NCI-H1930 (cell line): ENCODE measurements around the gene MSTO1.
"Not testable (repeated sequence)": the region's sequence is repeated elsewhere in the genome, so short reads cannot be mapped to it uniquely, and the experiment has no call there.

ENCODE experiments used
- DNase-seq, 2 experiments: peaks; one replicate each; lab custom pipeline; 2025; lab: John Stamatoyannopoulos, UW

Gene MSTO1

GRCh38 chr1:155609515-155610256 is at the start of gene MSTO1:
TSS of gene MSTO1 (plus strand) at chr1:155610218. CDS start at chr1:155610249, 31 bp downstream.
- peak; percentile 93 for DNase-seq

GRCh38 chr1:155561779-155562580 is 48.0 kb upstream of the MSTO1 start:
- not testable (repeated sequence) for DNase-seq

- DNase-seq, result peak; percentile 85 to 92
Measured at GRCh38 chr1:155562581-155563376, 47.2 kb upstream of the MSTO1 start, which contains the start of gene ASH1L. TSS of gene ASH1L (minus strand) at chr1:155562803. CDS start at chr1:155521519, 41,284 bp downstream.

DNA sequence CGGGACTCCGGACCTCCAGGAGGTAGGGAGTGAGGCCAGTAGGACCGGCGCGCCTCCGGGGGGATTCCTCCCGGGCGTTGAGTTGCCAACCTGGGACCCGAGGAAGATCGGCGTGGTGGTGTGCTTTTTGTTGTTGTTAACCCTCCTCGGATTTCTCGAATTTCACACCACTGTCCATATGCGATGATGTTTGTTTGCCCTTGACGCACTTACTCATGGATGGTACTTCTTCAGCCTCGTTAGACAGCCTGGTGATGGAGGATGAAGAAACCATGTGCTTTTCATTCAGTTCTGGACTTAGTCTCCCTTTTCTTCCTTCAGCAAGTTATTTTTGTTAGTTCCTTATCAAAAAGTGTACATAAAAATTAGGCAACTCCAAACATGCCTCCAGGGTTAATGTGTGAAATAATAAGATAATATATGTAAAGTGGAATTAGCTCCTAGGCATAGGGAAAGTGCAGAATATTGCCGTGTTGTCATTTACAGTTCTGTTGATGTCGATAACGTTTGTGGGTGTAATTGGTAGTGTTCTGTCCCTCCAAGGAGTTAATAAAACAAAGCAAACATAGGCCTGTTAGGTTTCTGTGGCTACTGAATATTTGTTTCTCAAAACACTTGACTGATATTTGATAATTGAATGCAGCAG is 46.5 kb upstream of the MSTO1 start:
- DNase-seq, result not testable (repeated sequence)

- no peak for DNase-seq
Measured at GRCh38 chr1:155569988-155570592, 39.9 kb upstream of the MSTO1 start.

GRCh38 chr1:155570593-155570990 is 39.4 kb upstream of the MSTO1 start:
- DNase-seq, result no peak

DNA sequence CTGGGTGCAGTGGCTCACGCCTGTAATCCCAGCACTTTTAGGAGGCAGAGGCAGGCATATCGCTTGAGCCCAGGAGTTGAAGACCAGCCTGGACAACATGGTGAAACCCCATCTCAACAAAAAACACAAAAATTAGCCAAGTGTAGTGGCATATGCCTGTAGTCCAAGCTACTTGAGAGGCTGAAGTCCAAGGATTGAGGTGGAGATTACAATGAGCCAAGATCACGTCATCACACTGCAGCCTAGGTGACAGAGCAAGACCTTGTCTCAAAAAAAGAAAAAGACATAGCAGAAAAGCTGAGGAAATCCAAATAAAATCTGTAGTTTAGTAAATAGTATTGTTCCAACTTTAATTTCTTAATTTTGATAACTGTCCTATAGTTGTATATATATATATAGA is 35.9 kb upstream of the MSTO1 start:
- DNase-seq, result no peak

GRCh38 chr1:155575608-155576007 is 34.4 kb upstream of the MSTO1 start:
- DNase-seq, result not testable (repeated sequence)

- not testable (repeated sequence) for DNase-seq
Measured at GRCh38 chr1:155583846-155584245, 26.2 kb upstream of the MSTO1 start.

GRCh38 chr1:155589282-155589681 is 20.7 kb upstream of the MSTO1 start:
- not testable (repeated sequence) for DNase-seq

GRCh38 chr1:155590516-155591247 is 19.3 kb upstream of the MSTO1 start:
- DNase-seq, result not testable (repeated sequence)

DNA sequence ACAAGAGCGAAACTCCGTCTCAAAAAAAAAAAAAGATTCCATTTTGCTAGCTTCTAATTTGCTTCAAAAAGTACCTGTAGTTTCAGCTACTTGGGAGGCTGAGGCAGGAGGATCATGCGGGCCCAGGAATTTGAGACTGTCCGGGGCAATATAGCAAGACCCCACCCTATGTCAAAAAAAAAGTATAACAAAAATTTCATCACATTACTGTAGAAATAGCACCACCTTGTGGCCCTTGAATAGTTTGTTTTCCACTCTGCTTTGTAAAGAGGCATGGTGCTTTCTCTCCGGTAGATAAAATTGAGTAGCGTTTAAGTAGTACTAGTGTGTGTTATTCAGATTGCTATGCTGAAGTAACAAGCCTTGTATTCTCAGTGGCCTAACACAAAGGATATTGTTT is 18.2 kb upstream of the MSTO1 start:
- peak; percentile 40 to 69 for DNase-seq

- not testable (repeated sequence) for DNase-seq
Measured at GRCh38 chr1:155595877-155596474, 14.0 kb upstream of the MSTO1 start.

GRCh38 chr1:155596864-155597263 is 13.2 kb upstream of the MSTO1 start:
- DNase-seq, result no peak

- no peak for DNase-seq
Measured at GRCh38 chr1:155598842-155599331, 11.1 kb upstream of the MSTO1 start.

DNA sequence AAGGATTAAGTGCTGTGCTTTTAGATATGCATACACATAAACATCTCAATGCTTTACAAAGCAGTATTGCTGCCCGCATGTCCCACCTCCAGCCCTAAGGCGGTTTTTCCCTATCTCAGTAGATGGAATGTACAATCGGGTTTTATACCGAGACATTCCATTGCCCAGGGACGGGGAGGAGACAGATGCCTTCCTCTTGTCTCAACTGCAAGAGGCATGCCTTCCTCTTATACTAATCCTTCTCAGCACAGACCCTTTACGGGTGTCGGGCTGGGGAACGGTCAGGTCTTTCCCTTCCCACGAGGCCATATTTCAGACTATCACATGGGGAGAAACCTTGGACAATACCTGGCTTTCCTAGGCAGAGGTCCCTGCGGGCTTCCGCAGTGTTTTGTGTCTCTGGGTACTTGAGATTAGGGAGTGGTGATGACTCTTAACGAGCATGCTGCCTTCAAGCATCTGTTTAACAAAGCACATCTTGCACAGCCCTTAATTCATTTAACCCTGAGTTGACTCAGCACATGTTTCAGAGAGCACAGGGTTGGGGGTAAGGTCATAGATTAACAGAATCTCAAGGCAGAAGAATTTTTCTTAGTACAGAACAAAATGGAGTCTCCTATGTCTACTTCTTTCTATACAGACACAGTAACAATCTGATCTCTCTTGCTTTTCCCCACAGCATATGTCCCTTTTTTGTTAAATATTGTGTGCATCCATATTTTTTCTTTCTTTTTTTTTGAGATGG is 10.0 kb upstream of the MSTO1 start:
- DNase-seq, result not testable (repeated sequence)

DNA sequence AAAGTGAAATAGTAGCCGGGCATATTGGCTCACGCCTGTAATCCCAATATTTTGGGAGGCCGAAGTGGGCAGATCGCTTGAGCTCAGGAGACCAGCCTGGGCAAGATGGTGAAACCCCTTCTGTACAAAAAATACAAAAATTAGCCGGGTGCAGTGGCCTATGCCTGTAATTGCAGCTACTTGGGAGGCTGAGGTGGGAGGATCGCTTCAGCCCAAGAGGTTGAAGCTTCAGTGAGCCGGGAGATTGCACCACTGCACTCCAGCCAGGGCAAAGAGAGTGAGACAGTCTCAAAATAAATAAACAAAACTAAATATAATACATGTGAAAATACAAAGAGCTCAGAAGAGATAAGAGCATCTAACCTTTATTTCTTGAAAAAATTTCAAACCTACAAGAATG is 2.3 kb upstream of the MSTO1 start:
- no peak for DNase-seq

DNA sequence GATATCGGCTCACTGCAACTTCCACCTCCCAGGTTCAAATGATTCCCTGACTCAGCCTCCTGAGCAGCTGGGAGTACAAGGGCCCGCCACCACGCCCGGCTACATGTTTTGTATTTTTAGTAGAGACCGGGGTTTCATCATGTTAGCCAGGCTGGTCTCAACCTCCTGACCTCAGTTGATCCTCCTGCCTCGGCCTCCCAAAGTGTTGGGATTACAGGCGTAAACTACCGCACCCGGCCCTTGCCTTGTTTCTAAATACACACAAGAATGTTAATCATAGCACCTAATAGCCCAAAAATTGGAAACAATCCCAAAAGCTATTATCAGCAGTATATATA is 1.2 kb upstream of the MSTO1 start:
- DNase-seq, result no peak

- not testable (repeated sequence) for DNase-seq
Measured at GRCh38 chr1:155610257-155610647, 234 bp downstream of the MSTO1 start.
